Measurements from ENCODE around the gene IMMP2L. TPM values are rescaled to one million over a fixed set of nuclear protein-coding genes. Genes with fewer than 3 reads are reported as not detected.
"Not testable (repeated sequence)": the region's sequence is repeated elsewhere in the genome, so short reads cannot be mapped to it uniquely, and the experiment has no call there.

Gene IMMP2L
- total RNA-seq, 1 donor from 2014 or later = 21.5 TPM

DNA sequence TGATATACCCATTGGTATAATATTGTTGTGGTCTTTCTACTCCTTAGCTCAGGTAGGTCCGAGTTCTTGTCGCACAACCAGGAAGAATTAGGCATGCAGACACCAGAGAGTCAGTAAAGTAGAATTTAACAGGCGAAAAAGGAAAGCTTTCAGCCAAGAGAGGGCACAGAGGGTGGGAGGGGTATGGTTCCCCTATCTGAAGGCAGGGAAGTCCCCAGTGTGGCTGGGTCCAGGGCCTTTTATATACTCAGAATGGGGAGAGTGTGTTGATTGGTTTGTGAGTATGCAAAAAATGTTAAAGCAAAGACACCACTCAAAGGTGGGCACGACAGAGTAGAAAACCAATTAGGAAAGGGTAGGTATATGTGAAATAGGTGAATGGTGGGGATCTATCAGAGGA, 53.9 kb downstream of the IMMP2L start:
- H3K4me2 ChIP-seq = no peak overlapping the region
- no peaks in the 10 kb centered on the region for H3K9me3 ChIP-seq (ENCODE audit: low read depth)
- H3K79me2 ChIP-seq (ENCODE audit: low read depth) = no peaks in the 10 kb centered on the region
- H3K4me3 Mint-ChIP-seq = no peak overlapping the region
- H3K4me1 ChIP-seq = no peaks in the 10 kb centered on the region
- no peaks in the 10 kb centered on the region for H3K27me3 ChIP-seq
- peaks cover 7% of the 10 kb centered on the region for H3K9me3 Mint-ChIP-seq
- no peaks in the 10 kb centered on the region for H3F3A ChIP-seq (ENCODE audit: low read depth)
- H3K27ac Mint-ChIP-seq = no peak overlapping the region
- no peaks in the 10 kb centered on the region for H3K36me3 Mint-ChIP-seq
- H3K27me3 Mint-ChIP-seq (ENCODE audit: insufficient read depth, low read depth) = peaks cover 5% of the 10 kb centered on the region
- H3K27ac ChIP-seq = no peak overlapping the region
- H3K9ac ChIP-seq = no peak overlapping the region
- TF ChIP-seq, protein P1, sequence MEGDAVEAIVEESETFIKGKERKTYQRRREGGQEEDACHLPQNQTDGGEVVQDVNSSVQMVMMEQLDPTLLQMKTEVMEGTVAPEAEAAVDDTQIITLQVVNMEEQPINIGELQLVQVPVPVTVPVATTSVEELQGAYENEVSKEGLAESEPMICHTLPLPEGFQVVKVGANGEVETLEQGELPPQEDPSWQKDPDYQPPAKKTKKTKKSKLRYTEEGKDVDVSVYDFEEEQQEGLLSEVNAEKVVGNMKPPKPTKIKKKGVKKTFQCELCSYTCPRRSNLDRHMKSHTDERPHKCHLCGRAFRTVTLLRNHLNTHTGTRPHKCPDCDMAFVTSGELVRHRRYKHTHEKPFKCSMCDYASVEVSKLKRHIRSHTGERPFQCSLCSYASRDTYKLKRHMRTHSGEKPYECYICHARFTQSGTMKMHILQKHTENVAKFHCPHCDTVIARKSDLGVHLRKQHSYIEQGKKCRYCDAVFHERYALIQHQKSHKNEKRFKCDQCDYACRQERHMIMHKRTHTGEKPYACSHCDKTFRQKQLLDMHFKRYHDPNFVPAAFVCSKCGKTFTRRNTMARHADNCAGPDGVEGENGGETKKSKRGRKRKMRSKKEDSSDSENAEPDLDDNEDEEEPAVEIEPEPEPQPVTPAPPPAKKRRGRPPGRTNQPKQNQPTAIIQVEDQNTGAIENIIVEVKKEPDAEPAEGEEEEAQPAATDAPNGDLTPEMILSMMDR (IDR thresholded peaks at IDR 0.05) = no peak
- TF ChIP-seq EZH2phosphoT487 (IDR thresholded peaks at IDR 0.05) = no peak
- no peak overlapping the region for H3K4me3 ChIP-seq
- no peaks in the 10 kb centered on the region for H4K20me1 ChIP-seq (ENCODE audit: low read depth)
- no peaks in the 10 kb centered on the region for H3K4me1 Mint-ChIP-seq
- H3K36me3 ChIP-seq = no peaks in the 10 kb centered on the region
- no peak overlapping the region for H2AFZ ChIP-seq (replicated peaks)
- DNase-seq (ENCODE audit: low spot score) = no peak

DNA sequence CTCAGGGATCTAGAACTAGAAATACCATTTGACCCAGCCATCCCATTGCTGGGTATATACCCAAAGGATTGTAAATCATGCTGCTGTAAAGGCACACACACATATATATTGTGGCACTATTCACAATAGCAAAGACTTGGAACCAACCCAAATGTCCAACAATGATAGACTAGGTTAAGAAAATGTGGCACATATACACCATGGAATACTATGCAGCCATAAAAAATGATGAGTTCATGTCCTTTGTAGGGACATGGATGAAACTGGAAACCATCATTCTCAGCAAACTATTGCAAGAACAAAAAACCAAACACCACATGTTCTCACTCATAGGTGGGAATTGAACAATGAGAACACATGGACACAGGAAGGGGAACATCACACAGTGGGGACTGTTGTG, 56.9 kb downstream of the IMMP2L start:
- not testable (repeated sequence) for H3K27ac ChIP-seq; H3K4me1 ChIP-seq; H4K20me1 ChIP-seq (ENCODE audit: low read depth); H3K27me3 Mint-ChIP-seq (ENCODE audit: insufficient read depth, low read depth); H3K4me3 Mint-ChIP-seq; H3K9ac ChIP-seq; H3K9me3 Mint-ChIP-seq; H3K27ac Mint-ChIP-seq; H3K4me2 ChIP-seq; DNase-seq (ENCODE audit: low spot score); H3K36me3 Mint-ChIP-seq; H3K4me3 ChIP-seq; H3K27me3 ChIP-seq; H3K4me1 Mint-ChIP-seq; H3F3A ChIP-seq (ENCODE audit: low read depth); H3K79me2 ChIP-seq (ENCODE audit: low read depth); H3K36me3 ChIP-seq; H2AFZ ChIP-seq (replicated peaks); H3K9me3 ChIP-seq (ENCODE audit: low read depth)

DNA sequence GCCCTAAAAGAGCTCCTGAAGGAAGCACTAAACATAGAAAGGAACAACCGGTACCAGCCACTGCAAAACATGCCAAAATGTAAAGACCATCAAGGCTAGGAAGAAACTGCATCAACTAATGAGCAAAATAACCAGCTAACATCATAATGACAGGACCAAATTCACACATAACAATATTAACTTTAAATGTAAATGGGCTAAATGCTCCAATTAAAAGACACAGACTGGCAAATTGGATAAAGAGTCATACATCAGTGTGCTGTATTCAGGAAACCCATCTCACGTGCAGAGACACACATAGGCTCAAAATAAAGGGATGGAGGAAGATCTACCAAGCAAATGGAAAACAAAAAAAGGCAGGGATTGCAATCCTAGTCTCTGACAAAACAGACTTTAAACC, 60.5 kb downstream of the IMMP2L start:
- H3K79me2 ChIP-seq (ENCODE audit: low read depth); H3K4me3 Mint-ChIP-seq; H3K27me3 ChIP-seq; H3K27ac Mint-ChIP-seq; H4K20me1 ChIP-seq (ENCODE audit: low read depth); H3F3A ChIP-seq (ENCODE audit: low read depth); H3K36me3 ChIP-seq; H3K4me3 ChIP-seq; H2AFZ ChIP-seq (replicated peaks); H3K9me3 ChIP-seq (ENCODE audit: low read depth); H3K4me2 ChIP-seq; H3K4me1 ChIP-seq; H3K27ac ChIP-seq; H3K9ac ChIP-seq; H3K4me1 Mint-ChIP-seq; H3K36me3 Mint-ChIP-seq; H3K27me3 Mint-ChIP-seq (ENCODE audit: insufficient read depth, low read depth); DNase-seq (ENCODE audit: low spot score): not testable (repeated sequence)
- H3K9me3 Mint-ChIP-seq = peaks cover 21% of the 10 kb centered on the region

DNA sequence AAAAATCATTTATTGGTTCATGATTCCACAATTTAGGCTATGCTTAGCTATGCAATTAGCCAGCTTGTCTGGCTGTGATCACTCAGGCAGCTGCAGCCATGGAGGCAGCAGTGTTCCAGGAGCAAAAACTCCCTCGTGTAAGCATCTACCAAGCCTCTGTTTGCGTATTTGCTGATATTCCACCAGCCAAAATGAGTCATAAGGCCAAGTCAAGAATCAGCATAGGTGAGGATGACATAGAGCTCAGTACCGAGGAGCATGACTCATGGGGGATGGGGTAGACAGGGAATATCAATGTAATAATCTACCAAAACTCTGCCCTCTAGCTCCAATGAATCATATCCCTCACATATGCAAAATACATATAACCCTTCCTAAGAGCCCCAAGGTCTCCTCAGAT, 63.3 kb downstream of the IMMP2L start:
- no peaks in the 10 kb centered on the region for H3F3A ChIP-seq (ENCODE audit: low read depth)
- no peaks in the 10 kb centered on the region for H3K36me3 Mint-ChIP-seq

More for the DNA sequence above, 63.3 kb downstream of the IMMP2L start:
- no peak overlapping the region for H3K4me2 ChIP-seq
- H3K27me3 ChIP-seq = no peaks in the 10 kb centered on the region
- no peaks in the 10 kb centered on the region for H3K9me3 ChIP-seq (ENCODE audit: low read depth)
- no peaks in the 10 kb centered on the region for H3K79me2 ChIP-seq (ENCODE audit: low read depth)
- Mint-ChIP-seq H3K4me1 (no peaks in the 10 kb centered on the region), H3K9me3 (peaks cover 19% of the 10 kb centered on the region), H3K4me3 (no peak overlapping the region), H3K27ac (no peak overlapping the region), H3K27me3 (ENCODE audit: insufficient read depth, low read depth) (no peaks in the 10 kb centered on the region)
- H4K20me1 ChIP-seq (ENCODE audit: low read depth) = no peaks in the 10 kb centered on the region
- H3K4me1 ChIP-seq = no peaks in the 10 kb centered on the region
- H3K27ac ChIP-seq = no peak overlapping the region
- TF ChIP-seq, protein P1 (IDR thresholded peaks at IDR 0.05) = no peak
- TF ChIP-seq EZH2phosphoT487 (IDR thresholded peaks at IDR 0.05) (no peak), EZH2 (IDR thresholded peaks at IDR 0.05) (no peak)
- H3K36me3 ChIP-seq = no peaks in the 10 kb centered on the region
- no peak overlapping the region for H2AFZ ChIP-seq (replicated peaks)
- no peak overlapping the region for H3K9ac ChIP-seq
- no peak for DNase-seq (ENCODE audit: low spot score)
- H3K4me3 ChIP-seq = no peak overlapping the region
